Measurements from ENCODE around the gene CHPF2.
A peak's percentile ranks its signal among the peaks of the same experiment; 100 is the strongest.

The CHPF2 gene

DNA sequence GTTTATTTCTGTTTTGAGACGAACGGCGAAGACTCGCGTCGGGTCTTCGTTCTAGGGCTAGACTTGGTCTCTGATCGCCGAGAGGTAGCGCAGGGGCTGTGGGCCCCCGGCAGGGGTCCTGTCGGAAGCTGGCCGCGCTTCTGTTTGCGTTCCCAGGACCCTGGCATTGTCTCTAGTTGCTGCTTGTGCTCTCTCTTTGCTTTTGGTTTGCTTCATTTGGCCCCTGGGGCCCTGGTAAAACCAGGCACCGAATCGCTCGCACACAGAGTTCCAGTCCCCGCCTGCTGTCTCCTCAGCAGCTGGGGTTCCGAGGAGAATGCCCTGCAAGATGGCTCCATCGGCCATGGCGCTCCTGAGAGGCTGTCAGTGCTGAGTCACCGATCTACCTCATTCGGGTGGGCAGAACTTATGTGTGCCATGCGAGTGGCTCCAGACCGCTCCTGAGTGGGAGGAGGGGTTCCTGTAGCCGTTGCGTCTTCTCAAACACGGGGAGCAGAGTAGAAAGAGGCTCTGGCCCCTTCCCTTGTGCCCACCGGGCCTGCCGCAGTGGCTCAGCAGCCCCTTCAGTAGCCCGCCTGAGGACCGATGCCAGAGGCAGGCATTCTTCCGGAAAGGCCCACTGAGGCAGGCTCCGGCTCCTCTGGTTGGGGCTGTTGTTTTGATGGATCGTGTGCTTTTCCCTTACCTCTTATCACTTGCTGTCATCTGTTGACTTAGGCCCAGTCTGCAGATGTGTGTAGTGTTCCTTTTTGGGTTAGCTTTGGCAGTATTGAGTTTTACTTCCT is 826 bp downstream of the CHPF2 start:
- DNase-seq (ENCODE audit: low read depth in 2 of 3, low spot score in 1 of 3), result peak; percentile 52 to 73 (median 68)

DNA sequence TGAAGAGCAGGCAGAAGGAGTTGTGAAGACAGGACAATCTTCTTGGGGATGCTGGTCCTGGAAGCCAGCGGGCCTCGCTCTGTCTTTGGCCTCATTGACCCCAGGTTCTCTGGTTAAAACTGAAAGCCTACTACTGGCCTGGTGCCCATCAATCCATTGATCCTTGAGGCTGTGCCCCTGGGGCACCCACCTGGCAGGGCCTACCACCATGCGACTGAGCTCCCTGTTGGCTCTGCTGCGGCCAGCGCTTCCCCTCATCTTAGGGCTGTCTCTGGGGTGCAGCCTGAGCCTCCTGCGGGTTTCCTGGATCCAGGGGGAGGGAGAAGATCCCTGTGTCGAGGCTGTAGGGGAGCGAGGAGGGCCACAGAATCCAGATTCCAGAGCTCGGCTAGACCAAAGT is 1.5 kb downstream of the CHPF2 start:
- no peak for DNase-seq (ENCODE audit: low read depth in 2 of 3, low spot score in 1 of 3)

DNA sequence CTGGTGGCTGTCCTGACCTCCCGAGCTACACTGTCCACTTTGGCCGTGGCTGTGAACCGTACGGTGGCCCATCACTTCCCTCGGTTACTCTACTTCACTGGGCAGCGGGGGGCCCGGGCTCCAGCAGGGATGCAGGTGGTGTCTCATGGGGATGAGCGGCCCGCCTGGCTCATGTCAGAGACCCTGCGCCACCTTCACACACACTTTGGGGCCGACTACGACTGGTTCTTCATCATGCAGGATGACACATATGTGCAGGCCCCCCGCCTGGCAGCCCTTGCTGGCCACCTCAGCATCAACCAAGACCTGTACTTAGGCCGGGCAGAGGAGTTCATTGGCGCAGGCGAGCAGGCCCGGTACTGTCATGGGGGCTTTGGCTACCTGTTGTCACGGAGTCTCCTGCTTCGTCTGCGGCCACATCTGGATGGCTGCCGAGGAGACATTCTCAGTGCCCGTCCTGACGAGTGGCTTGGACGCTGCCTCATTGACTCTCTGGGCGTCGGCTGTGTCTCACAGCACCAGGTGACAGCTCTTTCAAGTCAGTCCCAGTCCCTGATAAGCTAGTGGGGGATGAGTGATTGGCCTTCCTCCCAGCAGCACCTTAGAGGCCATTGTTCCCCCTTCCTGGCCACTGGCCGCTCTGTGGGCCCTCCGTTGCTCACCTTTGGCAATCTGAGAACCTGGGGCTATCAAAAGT is 3.0 kb downstream of the CHPF2 start:
- DNase-seq (ENCODE audit: low read depth in 2 of 3, low spot score in 1 of 3), result no peak

DNA sequence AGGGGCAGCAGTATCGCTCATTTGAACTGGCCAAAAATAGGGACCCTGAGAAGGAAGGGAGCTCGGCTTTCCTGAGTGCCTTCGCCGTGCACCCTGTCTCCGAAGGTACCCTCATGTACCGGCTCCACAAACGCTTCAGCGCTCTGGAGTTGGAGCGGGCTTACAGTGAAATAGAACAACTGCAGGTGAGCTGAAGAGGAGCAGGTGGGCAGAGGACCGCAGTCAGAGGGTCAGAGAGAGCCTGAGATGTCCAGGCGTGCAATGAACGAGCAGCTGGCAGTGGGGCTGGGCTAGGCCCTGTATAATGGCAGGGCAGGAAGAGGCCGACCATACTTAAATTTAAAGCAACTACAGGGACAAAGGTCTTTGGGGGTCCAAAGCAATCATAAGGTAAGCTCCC is 4.1 kb downstream of the CHPF2 start:
- DNase-seq (ENCODE audit: low read depth in 2 of 3, low spot score in 1 of 3), result no peak

DNA sequence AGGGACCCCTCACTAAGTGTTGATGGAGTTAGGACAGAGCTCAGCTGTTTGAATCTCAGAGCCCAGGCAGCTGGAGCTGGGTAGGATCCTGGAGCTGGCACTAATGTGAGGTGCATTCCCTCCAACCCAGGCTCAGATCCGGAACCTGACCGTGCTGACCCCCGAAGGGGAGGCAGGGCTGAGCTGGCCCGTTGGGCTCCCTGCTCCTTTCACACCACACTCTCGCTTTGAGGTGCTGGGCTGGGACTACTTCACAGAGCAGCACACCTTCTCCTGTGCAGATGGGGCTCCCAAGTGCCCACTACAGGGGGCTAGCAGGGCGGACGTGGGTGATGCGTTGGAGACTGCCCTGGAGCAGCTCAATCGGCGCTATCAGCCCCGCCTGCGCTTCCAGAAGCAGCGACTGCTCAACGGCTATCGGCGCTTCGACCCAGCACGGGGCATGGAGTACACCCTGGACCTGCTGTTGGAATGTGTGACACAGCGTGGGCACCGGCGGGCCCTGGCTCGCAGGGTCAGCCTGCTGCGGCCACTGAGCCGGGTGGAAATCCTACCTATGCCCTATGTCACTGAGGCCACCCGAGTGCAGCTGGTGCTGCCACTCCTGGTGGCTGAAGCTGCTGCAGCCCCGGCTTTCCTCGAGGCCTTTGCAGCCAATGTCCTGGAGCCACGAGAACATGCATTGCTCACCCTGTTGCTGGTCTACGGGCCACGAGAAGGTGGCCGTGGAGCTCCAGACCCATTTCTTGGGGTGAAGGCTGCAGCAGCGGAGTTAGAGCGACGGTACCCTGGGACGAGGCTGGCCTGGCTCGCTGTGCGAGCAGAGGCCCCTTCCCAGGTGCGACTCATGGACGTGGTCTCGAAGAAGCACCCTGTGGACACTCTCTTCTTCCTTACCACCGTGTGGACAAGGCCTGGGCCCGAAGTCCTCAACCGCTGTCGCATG is 5.2 kb downstream of the CHPF2 start:
- DNase-seq (ENCODE audit: low read depth in 2 of 3, low spot score in 1 of 3), result no peak

DNA sequence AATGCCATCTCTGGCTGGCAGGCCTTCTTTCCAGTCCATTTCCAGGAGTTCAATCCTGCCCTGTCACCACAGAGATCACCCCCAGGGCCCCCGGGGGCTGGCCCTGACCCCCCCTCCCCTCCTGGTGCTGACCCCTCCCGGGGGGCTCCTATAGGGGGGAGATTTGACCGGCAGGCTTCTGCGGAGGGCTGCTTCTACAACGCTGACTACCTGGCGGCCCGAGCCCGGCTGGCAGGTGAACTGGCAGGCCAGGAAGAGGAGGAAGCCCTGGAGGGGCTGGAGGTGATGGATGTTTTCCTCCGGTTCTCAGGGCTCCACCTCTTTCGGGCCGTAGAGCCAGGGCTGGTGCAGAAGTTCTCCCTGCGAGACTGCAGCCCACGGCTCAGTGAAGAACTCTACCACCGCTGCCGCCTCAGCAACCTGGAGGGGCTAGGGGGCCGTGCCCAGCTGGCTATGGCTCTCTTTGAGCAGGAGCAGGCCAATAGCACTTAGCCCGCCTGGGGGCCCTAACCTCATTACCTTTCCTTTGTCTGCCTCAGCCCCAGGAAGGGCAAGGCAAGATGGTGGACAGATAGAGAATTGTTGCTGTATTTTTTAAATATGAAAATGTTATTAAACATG is 6.0 kb downstream of the CHPF2 start:
- DNase-seq (ENCODE audit: low read depth in 2 of 3, low spot score in 1 of 3), result no peak

GRCh38 chr7:151238924-151239836 is 6.9 kb downstream of the CHPF2 start:
- DNase-seq (ENCODE audit: low read depth in 2 of 3, low spot score in 1 of 3), result no peak

DNA sequence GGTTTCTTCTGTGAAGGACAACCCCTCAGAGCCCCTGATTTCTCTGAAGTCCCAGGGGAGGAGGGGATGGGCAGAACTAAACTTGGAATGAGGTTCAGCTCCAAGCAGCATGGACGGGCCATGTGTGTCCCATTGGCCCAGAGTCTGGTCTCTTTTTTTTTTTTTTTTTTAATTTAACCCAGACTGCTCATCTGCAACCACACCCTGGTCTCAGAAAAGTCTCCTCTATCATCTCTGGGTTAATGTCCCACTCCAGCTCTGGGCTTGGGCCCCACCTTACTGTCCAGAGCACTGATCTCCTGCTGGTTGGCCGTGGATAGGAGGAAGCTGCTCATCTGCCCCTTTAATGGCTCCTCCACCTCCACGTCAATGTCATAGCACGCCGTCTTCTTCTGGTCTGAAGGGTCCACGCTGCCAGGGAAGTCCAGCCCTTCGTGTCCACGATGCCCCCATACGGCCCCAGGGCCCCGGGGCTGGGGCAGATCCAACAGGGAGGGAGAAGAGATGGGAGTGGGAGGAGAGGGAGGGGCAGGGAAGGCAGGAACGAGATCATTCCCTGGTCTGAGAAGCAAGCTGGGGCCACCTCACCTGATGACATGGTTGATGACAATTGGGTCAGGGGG is 7.7 kb downstream of the CHPF2 start:
- no peak for DNase-seq (ENCODE audit: low read depth in 2 of 3, low spot score in 1 of 3)

DNA sequence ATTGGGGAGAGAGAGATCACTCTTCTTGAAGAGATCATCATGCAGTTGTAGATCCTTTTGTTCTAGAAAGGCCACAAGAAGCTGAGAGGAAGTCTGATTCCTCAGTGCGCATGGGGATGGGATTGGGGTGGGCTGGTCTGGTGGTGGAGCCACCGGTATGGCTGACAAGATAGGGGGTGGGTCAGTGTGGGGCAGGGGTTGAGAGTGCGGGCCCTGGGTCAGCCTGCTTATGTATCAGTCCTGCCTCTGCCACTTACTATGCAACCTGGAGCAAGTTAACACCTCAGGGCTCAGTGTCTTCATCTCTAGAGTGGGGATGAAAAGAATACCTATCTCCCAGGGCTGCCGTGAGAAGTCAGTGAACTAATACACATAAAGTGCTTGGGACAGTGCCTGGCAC is 8.3 kb downstream of the CHPF2 start:
- DNase-seq (ENCODE audit: low read depth in 2 of 3, low spot score in 1 of 3), result no peak

GRCh38 chr7:151240942-151241754 is 8.9 kb downstream of the CHPF2 start:
- no peak for DNase-seq (ENCODE audit: low read depth in 2 of 3, low spot score in 1 of 3)

GRCh38 chr7:151241755-151242096 is 9.4 kb downstream of the CHPF2 start:
- DNase-seq (ENCODE audit: low read depth in 2 of 3, low spot score in 1 of 3), result no peak

GRCh38 chr7:151242159-151243044 is 10.1 kb downstream of the CHPF2 start:
- DNase-seq (ENCODE audit: low read depth in 2 of 3, low spot score in 1 of 3), result no peak

- no peak for DNase-seq (ENCODE audit: low read depth in 2 of 3, low spot score in 1 of 3)
Measured at GRCh38 chr7:151243045-151243349, 10.7 kb downstream of the CHPF2 start.

DNA sequence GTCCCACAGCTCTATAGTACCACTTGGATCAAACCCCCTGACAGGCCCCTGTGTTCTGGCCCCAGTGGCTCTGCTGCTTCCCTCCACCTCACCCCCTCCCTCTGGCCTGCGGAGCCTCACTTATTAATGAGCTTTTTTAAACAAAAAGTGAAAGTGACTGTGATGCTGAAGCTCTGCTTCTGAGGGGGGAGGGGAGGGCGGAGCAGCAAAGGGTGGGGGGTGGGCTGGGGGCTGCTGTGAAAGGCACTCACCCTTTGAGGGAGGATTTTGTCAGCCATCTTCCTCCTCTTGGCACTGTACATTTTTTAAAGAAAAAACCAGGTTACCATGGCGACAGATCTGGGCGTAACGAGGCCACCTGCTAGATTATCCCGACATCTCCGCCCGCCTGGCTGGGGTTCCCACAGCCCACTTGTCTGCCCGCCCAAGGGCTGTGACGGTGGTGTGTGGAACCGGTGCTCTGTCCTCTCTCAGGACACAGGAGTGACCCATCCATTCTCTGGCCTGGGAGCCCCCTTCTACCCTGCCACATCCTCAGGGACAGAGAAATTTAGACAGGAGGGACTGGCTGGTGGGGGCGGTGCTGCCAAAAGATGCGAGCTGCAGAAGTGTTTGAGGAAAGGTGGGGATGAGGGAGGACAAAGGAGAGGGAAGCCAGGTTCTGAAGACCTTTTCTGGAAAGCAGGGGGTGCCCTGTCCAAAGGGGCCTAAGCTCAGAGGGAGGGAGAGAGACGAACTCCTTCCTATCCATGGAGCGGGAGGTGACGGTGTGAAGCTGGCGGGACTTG is 11.3 kb downstream of the CHPF2 start:
- DNase-seq (ENCODE audit: low read depth in 2 of 3, low spot score in 1 of 3), result no peak

- peak; percentile 44 to 73 (median 46) for DNase-seq (ENCODE audit: low read depth in 2 of 3, low spot score in 1 of 3)
Measured at GRCh38 chr7:151244196-151244840, 12.0 kb downstream of the CHPF2 start.

DNA sequence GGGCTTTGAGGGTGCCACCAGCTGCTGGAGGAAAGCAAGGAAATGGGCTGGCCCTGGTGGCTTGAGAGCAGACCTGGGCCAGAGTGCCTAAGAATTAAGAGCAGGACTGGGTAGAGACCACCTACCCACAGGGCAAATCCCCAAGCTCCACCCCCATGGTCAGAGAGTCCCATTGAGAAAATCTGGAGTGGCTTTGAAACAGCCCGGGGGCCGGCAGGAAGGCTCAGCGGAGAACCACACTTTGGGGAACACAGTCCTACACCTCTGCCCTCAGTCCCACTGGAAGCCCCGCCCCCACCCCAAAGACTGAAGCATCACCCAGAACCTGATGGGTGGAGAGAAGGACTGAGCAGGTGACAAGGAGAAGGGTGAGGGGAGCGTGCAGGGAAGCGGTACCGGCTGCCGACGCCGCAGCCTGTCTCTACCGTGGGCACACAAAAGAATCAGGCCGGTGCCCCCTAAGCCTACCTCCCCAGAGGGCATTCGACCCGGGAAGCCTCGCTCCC is 12.6 kb downstream of the CHPF2 start:
- no peak for DNase-seq (ENCODE audit: low read depth in 2 of 3, low spot score in 1 of 3)
